ENCODE data around the gene GLT1D1.

The GLT1D1 gene

GRCh38 chr12:128976120-128976738, 123.0 kb downstream of the GLT1D1 start:
- peaks cover 7% of the 10 kb centered on the region for H3K27me3 ChIP-seq (ENCODE audit: insufficient read depth, low read length)
- peaks cover 9% of the 10 kb centered on the region; the same call in 1 of the 2 replicates for H3K4me1 ChIP-seq (ENCODE audit: insufficient read depth, low read length)
- H3K4me3 ChIP-seq (ENCODE audit: low read length) = peak overlapping the region; percentile 47
- H3K27ac ChIP-seq (ENCODE audit: low read length) = no peak overlapping the region
- no peak overlapping the region; the same call in 1 of the 2 replicates for H3K9ac ChIP-seq (ENCODE audit: low read depth, low read length)
- H3K36me3 ChIP-seq (ENCODE audit: insufficient read depth, low read depth, low read length) = no peaks in the 10 kb centered on the region
- no peaks in the 10 kb centered on the region for H3K9me3 ChIP-seq (ENCODE audit: insufficient read depth, low read depth, low read length)

- H3K27me3 ChIP-seq (ENCODE audit: insufficient read depth, low read length) = 0 out of 2 replicates have a peak, but pooled peaks cover 4% of the 10 kb centered on the region
- H3K9me3 ChIP-seq (ENCODE audit: insufficient read depth, low read depth, low read length) = no peaks in the 10 kb centered on the region
Observed at GRCh38 chr12:128977441-128977840, 124.2 kb downstream of the GLT1D1 start.

GRCh38 chr12:128978067-128978466, 124.8 kb downstream of the GLT1D1 start:
- Histone ChIP-seq H3K4me1 (ENCODE audit: insufficient read depth, low read length) (peaks cover 13% of the 10 kb centered on the region; the same call in 1 of the 2 replicates), H3K27ac (ENCODE audit: low read length) (no peak overlapping the region), H3K27me3 (ENCODE audit: insufficient read depth, low read length) (no peaks in the 10 kb centered on the region), H3K9me3 (ENCODE audit: insufficient read depth, low read depth, low read length) (no peaks in the 10 kb centered on the region), H3K36me3 (ENCODE audit: insufficient read depth, low read depth, low read length) (no peaks in the 10 kb centered on the region), H3K4me3 (ENCODE audit: low read length) (no peak overlapping the region), H3K9ac (ENCODE audit: low read depth, low read length) (no peak overlapping the region)

More at GRCh38 chr12:128977441-128977840, 124.2 kb downstream of the GLT1D1 start:
- Histone ChIP-seq H3K36me3 (ENCODE audit: insufficient read depth, low read depth, low read length) (no peaks in the 10 kb centered on the region), H3K4me3 (ENCODE audit: low read length) (no peak overlapping the region), H3K9ac (ENCODE audit: low read depth, low read length) (no peak overlapping the region), H3K4me1 (ENCODE audit: insufficient read depth, low read length) (peaks cover 13% of the 10 kb centered on the region; the same call in 1 of the 2 replicates), H3K27ac (ENCODE audit: low read length) (no peak overlapping the region)

DNA sequence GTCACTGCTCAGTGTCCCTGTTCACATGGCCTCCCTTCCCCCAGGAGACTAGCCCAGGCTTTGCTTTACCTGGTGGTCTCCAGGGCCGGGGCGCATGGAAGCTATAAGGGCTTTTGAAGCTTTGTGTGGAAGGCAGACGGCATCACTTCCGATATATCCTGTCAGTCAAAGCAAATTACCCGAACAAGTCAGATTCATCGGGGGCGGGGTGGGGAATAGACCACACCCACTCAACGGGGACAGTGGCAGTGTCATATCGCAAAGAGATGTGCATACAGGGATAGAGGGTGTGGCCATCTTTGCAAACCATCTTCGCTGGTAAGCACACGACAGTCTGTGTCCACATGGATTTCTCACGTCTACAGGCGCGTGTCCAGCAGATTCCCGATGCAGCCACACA, 127.3 kb downstream of the GLT1D1 start:
- H3K36me3 ChIP-seq (ENCODE audit: insufficient read depth, low read depth, low read length) = no peaks in the 10 kb centered on the region
- H3K4me1 ChIP-seq (ENCODE audit: insufficient read depth, low read length) = peaks cover 9% of the 10 kb centered on the region; the same call in 1 of the 2 replicates
- no peak overlapping the region for H3K27ac ChIP-seq (ENCODE audit: low read length)
- no peaks in the 10 kb centered on the region for H3K9me3 ChIP-seq (ENCODE audit: insufficient read depth, low read depth, low read length)
- H3K9ac ChIP-seq (ENCODE audit: low read depth, low read length) = no peak overlapping the region
- no peak overlapping the region for H3K4me3 ChIP-seq (ENCODE audit: low read length)
- H3K27me3 ChIP-seq (ENCODE audit: insufficient read depth, low read length) = no peaks in the 10 kb centered on the region

GRCh38 chr12:128981971-128982533, 128.8 kb downstream of the GLT1D1 start:
- Histone ChIP-seq H3K4me3 (ENCODE audit: low read length) (peak overlapping the region; percentile 23; the same call in 1 of the 2 replicates), H3K4me1 (ENCODE audit: insufficient read depth, low read length) (peaks cover 10% of the 10 kb centered on the region; the same call in 1 of the 2 replicates), H3K36me3 (ENCODE audit: insufficient read depth, low read depth, low read length) (no peaks in the 10 kb centered on the region), H3K27ac (ENCODE audit: low read length) (no peak overlapping the region), H3K27me3 (ENCODE audit: insufficient read depth, low read length) (no peaks in the 10 kb centered on the region), H3K9ac (ENCODE audit: low read depth, low read length) (no peak overlapping the region), H3K9me3 (ENCODE audit: insufficient read depth, low read depth, low read length) (no peaks in the 10 kb centered on the region)

DNA sequence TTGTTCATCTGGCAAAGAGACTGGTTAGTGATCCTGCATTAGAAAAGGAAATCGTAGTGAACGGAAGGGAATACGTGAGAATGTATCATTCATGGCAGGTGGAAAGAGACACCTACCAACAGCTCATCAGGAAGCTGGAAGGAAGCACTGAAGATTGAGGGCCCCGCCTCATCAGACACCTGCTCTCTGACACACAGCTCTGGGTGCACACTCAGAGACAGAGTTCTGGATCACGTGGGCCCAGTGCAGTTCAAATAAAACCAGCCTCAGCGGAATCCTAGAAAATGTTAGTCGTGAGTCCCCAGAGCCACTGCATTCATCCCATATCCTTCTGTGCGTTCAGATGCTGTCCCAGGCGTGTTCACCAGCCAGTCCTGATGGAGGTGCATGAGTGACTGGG, 129.7 kb downstream of the GLT1D1 start:
- Histone ChIP-seq H3K27me3 (ENCODE audit: insufficient read depth, low read length) (no peaks in the 10 kb centered on the region), H3K4me3 (ENCODE audit: low read length) (no peak overlapping the region)

GRCh38 chr12:128983371-128983770, 130.1 kb downstream of the GLT1D1 start:
- H3K9me3 ChIP-seq (ENCODE audit: insufficient read depth, low read depth, low read length) = no peaks in the 10 kb centered on the region

More for the DNA sequence above, 129.7 kb downstream of the GLT1D1 start:
- Histone ChIP-seq H3K9me3 (ENCODE audit: insufficient read depth, low read depth, low read length) (no peaks in the 10 kb centered on the region), H3K27ac (ENCODE audit: low read length) (no peak overlapping the region), H3K9ac (ENCODE audit: low read depth, low read length) (no peak overlapping the region), H3K36me3 (ENCODE audit: insufficient read depth, low read depth, low read length) (no peaks in the 10 kb centered on the region), H3K4me1 (ENCODE audit: insufficient read depth, low read length) (peaks cover 16% of the 10 kb centered on the region; the same call in 1 of the 2 replicates)

DNA sequence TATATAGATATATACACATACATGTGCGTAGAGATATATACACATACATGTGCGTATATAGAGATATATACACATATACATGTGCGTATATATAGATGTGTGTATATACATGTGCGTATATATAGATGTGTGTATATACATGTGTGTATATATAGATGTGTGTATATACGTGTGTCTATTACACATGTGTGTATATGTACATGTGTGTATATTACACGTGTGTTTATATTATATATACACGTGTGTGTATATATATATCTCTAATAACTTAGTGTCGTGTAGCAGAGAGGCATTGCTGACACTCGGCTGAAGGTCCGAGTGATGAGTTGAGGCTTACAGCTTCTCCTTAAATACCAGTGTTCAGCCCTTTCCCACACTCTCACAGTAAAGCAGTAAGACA, 133.7 kb downstream of the GLT1D1 start:
- Histone ChIP-seq H3K36me3 (ENCODE audit: insufficient read depth, low read depth, low read length) (no peaks in the 10 kb centered on the region), H3K27me3 (ENCODE audit: insufficient read depth, low read length) (no peaks in the 10 kb centered on the region), H3K4me3 (ENCODE audit: low read length) (no peak overlapping the region), H3K9ac (ENCODE audit: low read depth, low read length) (no peak overlapping the region), H3K27ac (ENCODE audit: low read length) (no peak overlapping the region), H3K9me3 (ENCODE audit: insufficient read depth, low read depth, low read length) (no peaks in the 10 kb centered on the region), H3K4me1 (ENCODE audit: insufficient read depth, low read length) (peaks cover 7% of the 10 kb centered on the region; the same call in 1 of the 2 replicates)

More at GRCh38 chr12:128983371-128983770, 130.1 kb downstream of the GLT1D1 start:
- Histone ChIP-seq H3K4me1 (ENCODE audit: insufficient read depth, low read length) (peaks cover 16% of the 10 kb centered on the region; the same call in 1 of the 2 replicates), H3K27me3 (ENCODE audit: insufficient read depth, low read length) (no peaks in the 10 kb centered on the region), H3K4me3 (ENCODE audit: low read length) (no peak overlapping the region), H3K36me3 (ENCODE audit: insufficient read depth, low read depth, low read length) (no peaks in the 10 kb centered on the region), H3K27ac (ENCODE audit: low read length) (no peak overlapping the region), H3K9ac (ENCODE audit: low read depth, low read length) (no peak overlapping the region)

DNA sequence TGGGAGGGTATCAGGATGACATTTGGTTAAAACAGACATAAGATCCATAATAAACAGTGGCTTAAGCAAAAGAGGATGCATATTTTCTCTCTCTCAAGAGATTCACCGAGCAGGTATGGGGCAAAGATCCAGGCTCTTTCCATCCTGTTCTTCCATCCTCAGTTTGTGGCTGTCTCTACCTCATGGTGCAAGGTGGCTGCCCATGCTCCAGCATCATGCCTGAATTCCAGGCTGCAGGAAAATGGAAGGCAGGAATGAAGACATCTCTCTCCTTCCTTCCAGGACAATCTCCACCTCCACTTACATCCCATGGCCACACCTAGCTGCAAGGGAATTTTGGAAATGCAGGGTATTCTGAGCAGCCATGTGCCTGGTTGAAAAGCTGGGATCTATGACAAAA, 136.0 kb downstream of the GLT1D1 start:
- H3K9ac ChIP-seq (ENCODE audit: low read depth, low read length) = no peak overlapping the region
- H3K27me3 ChIP-seq (ENCODE audit: insufficient read depth, low read length) = no peaks in the 10 kb centered on the region
- H3K27ac ChIP-seq (ENCODE audit: low read length) = no peak overlapping the region
- H3K36me3 ChIP-seq (ENCODE audit: insufficient read depth, low read depth, low read length) = no peaks in the 10 kb centered on the region
- H3K4me3 ChIP-seq (ENCODE audit: low read length) = no peak overlapping the region
- peaks cover 7% of the 10 kb centered on the region; the same call in 1 of the 2 replicates for H3K4me1 ChIP-seq (ENCODE audit: insufficient read depth, low read length)
- H3K9me3 ChIP-seq (ENCODE audit: insufficient read depth, low read depth, low read length) = no peaks in the 10 kb centered on the region

DNA sequence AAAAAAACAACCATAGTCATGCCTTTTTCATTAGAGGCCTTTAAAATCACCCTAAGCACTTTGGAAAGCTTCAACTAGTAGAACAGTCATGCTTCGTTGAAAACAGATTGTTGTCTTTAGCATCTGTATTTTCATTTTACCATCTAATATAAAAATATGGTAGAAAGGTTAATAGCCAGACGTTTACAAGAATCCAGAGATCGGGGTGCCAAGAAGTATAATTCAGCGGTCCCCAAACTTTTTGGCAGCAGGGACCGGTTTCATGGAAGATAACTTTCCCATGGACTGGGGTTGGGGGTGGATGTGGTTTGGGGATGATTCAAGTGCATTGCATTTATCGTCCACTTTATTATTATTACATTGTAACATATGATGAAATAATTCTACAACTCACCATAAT, 138.4 kb downstream of the GLT1D1 start:
- H3K36me3 ChIP-seq (ENCODE audit: insufficient read depth, low read depth, low read length) = no peaks in the 10 kb centered on the region
- H3K9me3 ChIP-seq (ENCODE audit: insufficient read depth, low read depth, low read length) = no peaks in the 10 kb centered on the region
- no peak overlapping the region for H3K9ac ChIP-seq (ENCODE audit: low read depth, low read length)
- H3K27ac ChIP-seq (ENCODE audit: low read length) = no peak overlapping the region
- H3K4me1 ChIP-seq (ENCODE audit: insufficient read depth, low read length) = peaks cover 7% of the 10 kb centered on the region; the same call in 1 of the 2 replicates
- H3K27me3 ChIP-seq (ENCODE audit: insufficient read depth, low read length) = no peaks in the 10 kb centered on the region
- no peak overlapping the region for H3K4me3 ChIP-seq (ENCODE audit: low read length)

- no peak overlapping the region for H3K27ac ChIP-seq (ENCODE audit: low read length)
- no peak overlapping the region for H3K4me3 ChIP-seq (ENCODE audit: low read length)
- H3K9ac ChIP-seq (ENCODE audit: low read depth, low read length) = no peak overlapping the region
- no peaks in the 10 kb centered on the region for H3K9me3 ChIP-seq (ENCODE audit: insufficient read depth, low read depth, low read length)
- H3K4me1 ChIP-seq (ENCODE audit: insufficient read depth, low read length) = peaks cover 6% of the 10 kb centered on the region; the same call in 1 of the 2 replicates
- H3K36me3 ChIP-seq (ENCODE audit: insufficient read depth, low read depth, low read length) = no peaks in the 10 kb centered on the region
- H3K27me3 ChIP-seq (ENCODE audit: insufficient read depth, low read length) = no peaks in the 10 kb centered on the region
Observed at GRCh38 chr12:128992116-128992515, 138.8 kb downstream of the GLT1D1 start.

DNA sequence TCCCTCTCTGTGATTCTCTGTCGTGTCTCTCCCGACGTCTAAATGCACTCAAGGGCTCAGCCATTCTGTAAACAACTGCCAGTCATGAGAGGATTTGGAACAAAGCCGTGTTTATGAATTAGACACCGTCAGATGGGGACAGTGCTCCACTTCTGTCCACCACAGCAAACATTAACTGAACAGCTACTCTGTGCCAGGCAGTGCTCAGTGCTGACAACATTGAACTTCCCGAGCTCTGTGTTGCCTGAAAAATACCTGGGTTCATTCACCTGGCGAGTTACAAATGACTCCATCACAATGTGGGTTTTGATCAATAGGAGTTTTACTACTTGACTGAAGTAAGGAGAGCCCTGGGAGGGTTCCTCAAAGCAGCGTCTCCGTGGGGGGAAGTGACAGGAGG, 139.3 kb downstream of the GLT1D1 start:
- no peak overlapping the region for H3K4me3 ChIP-seq (ENCODE audit: low read length)
- no peak overlapping the region for H3K27ac ChIP-seq (ENCODE audit: low read length)
- no peaks in the 10 kb centered on the region for H3K36me3 ChIP-seq (ENCODE audit: insufficient read depth, low read depth, low read length)
- no peak overlapping the region for H3K9ac ChIP-seq (ENCODE audit: low read depth, low read length)
- no peaks in the 10 kb centered on the region for H3K27me3 ChIP-seq (ENCODE audit: insufficient read depth, low read length)
- peaks cover 2% of the 10 kb centered on the region; the same call in 1 of the 2 replicates for H3K4me1 ChIP-seq (ENCODE audit: insufficient read depth, low read length)
- no peaks in the 10 kb centered on the region for H3K9me3 ChIP-seq (ENCODE audit: insufficient read depth, low read depth, low read length)

Data from iPS-20b (cell line).